HEK293 (cell line): ENCODE data around the gene STON2.

Source experiments
- CTCF ChIA-PET: fragments of 350-600 bp; formaldehyde crosslinking; extraction: SDS; loops from one replicate; lab custom pipeline; 2021; ENCODE audit warnings: antibody characterized with exemption; lab: Yijun Ruan, JAX
- POLR2A ChIA-PET: fragments of 300-600 bp; formaldehyde crosslinking; extraction: SDS; loops from one replicate; lab custom pipeline; 2020; ENCODE audit warnings: antibody characterized with exemption, inconsistent platforms; lab: Yijun Ruan, JAX
- H3K27ac ChIP-seq: fragments of 200-500 bp; sonication (Bioruptor generic); 2 replicates; pipeline ENCODE4 v1.5.1; 2014; ENCODE audit warnings: low read depth, low read length, control low read depth, inconsistent platforms; ENCODE audit errors: extremely low read depth
- H3K36me3 ChIP-seq, 2 experiments: fragments of 200-500 bp in 1 of 2; sonication (Bioruptor generic) in 1 of 2; 1 replicate in 1 of 2; 2 replicates in 1 of 2; pipeline ENCODE4 v1.5.1; 2014 to 2017; ENCODE audit warnings: inconsistent platforms in 2 of 2, low read length in 2 of 2; ENCODE audit not compliant: control insufficient read depth in 2 of 2, insufficient read depth in 1 of 2
- H3K4me1 ChIP-seq: fragments of 200-500 bp; sonication (Bioruptor generic); 2 replicates; pipeline ENCODE4 v1.5.1; 2014; ENCODE audit warnings: mild to moderate bottlenecking, low read length, inconsistent platforms; ENCODE audit not compliant: control insufficient read depth, insufficient read depth
- H3K4me3 ChIP-seq: 2 replicates; pipeline ENCODE4 v1.5.1; 2011; ENCODE audit warnings: low read depth, mild to moderate bottlenecking, control low read depth, low read length, moderate library complexity
- H3K9me3 ChIP-seq: fragments of 200-500 bp; sonication (Bioruptor generic); 2 replicates; pipeline ENCODE4 v1.5.1; 2014; ENCODE audit warnings: low read depth, low read length, inconsistent platforms; ENCODE audit not compliant: control insufficient read depth, insufficient read depth
- EGR2 ChIP-seq: fragments of 450-650 bp; formaldehyde crosslinking; IDR thresholded peaks from 2 replicates; pipeline ENCODE4 v1.5.1; 2016; ENCODE audit warnings: low read depth, missing biosample characterization, missing genetic modification characterization
- KLF16 ChIP-seq: fragments of 450-650 bp; formaldehyde crosslinking; IDR thresholded peaks from 2 replicates; pipeline ENCODE4 v1.5.1; 2017; ENCODE audit warnings: missing biosample characterization, missing genetic modification characterization
- MZF1 ChIP-seq: fragments of 450-650 bp; formaldehyde crosslinking; IDR thresholded peaks from 2 replicates; pipeline ENCODE4 v1.5.1; 2017; ENCODE audit warnings: missing biosample characterization, missing genetic modification characterization, borderline replicate concordance
- PRDM2 ChIP-seq: fragments of 450-650 bp; formaldehyde crosslinking; IDR thresholded peaks from 2 replicates; pipeline ENCODE4 v1.5.1; 2016; ENCODE audit warnings: missing biosample characterization, missing genetic modification characterization, borderline replicate concordance
- SP3 ChIP-seq: fragments of 450-650 bp; formaldehyde crosslinking; IDR thresholded peaks from 2 replicates; pipeline ENCODE4 v1.5.1; 2016; ENCODE audit warnings: missing biosample characterization, missing genetic modification characterization
- ZFHX2 ChIP-seq: fragments of 450-650 bp; formaldehyde crosslinking; conservative IDR thresholded peaks from 2 replicates; pipeline ENCODE4 v1.5.1; 2016; ENCODE audit warnings: missing biosample characterization, missing genetic modification characterization
- ZFP41 ChIP-seq: fragments of 450-650 bp; formaldehyde crosslinking; IDR thresholded peaks from 2 replicates; pipeline ENCODE4 v1.5.1; 2016; ENCODE audit warnings: missing biosample characterization, missing genetic modification characterization, borderline replicate concordance
- ZNF19 ChIP-seq: fragments of 450-650 bp; formaldehyde crosslinking; IDR thresholded peaks from 2 replicates; pipeline ENCODE4; 2016; ENCODE audit warnings: missing biosample characterization, missing genetic modification characterization, low read depth
- ZNF26 ChIP-seq: fragments of 450-650 bp; formaldehyde crosslinking; IDR thresholded peaks from 2 replicates; pipeline ENCODE4 v1.5.1; 2016; ENCODE audit warnings: missing biosample characterization, missing genetic modification characterization
- ZNF302 ChIP-seq: fragments of 450-650 bp; formaldehyde crosslinking; IDR thresholded peaks from 2 replicates; pipeline ENCODE4 v1.5.1; 2016; ENCODE audit warnings: missing biosample characterization, missing genetic modification characterization, low read depth
- ZNF362 ChIP-seq: fragments of 450-650 bp; formaldehyde crosslinking; IDR thresholded peaks from 2 replicates; pipeline ENCODE4 v1.5.1; 2016; ENCODE audit warnings: missing biosample characterization, missing genetic modification characterization
- ZNF518A ChIP-seq: fragments of 450-650 bp; formaldehyde crosslinking; conservative IDR thresholded peaks from 2 replicates; pipeline ENCODE4 v1.5.1; 2016; ENCODE audit warnings: low read depth, missing biosample characterization, missing genetic modification characterization
- ZNF580 ChIP-seq: fragments of 450-650 bp; formaldehyde crosslinking; IDR thresholded peaks from 2 replicates; pipeline ENCODE4 v1.5.1; 2016; ENCODE audit warnings: missing biosample characterization, missing genetic modification characterization
- ZNF610 ChIP-seq: fragments of 450-650 bp; formaldehyde crosslinking; IDR thresholded peaks from 2 replicates; pipeline ENCODE4 v1.5.1; 2016; ENCODE audit warnings: missing biosample characterization, missing genetic modification characterization, borderline replicate concordance
- ZNF621 ChIP-seq: fragments of 450-650 bp; formaldehyde crosslinking; IDR thresholded peaks from 2 replicates; pipeline ENCODE4 v1.5.1; 2017; ENCODE audit warnings: missing biosample characterization, missing genetic modification characterization
- ZNF707 ChIP-seq: fragments of 450-650 bp; formaldehyde crosslinking; IDR thresholded peaks from 2 replicates; pipeline ENCODE4 v1.5.1; 2016; ENCODE audit warnings: missing biosample characterization, missing genetic modification characterization
- ZSCAN23 ChIP-seq: fragments of 450-650 bp; formaldehyde crosslinking; IDR thresholded peaks from 2 replicates; pipeline ENCODE4 v1.5.1; 2016; ENCODE audit warnings: missing biosample characterization, missing genetic modification characterization

The STON2 gene

GRCh38 chr14:81416981-81417380, 16.9 kb upstream of the STON2 start:
- ChIA-PET POLR2A (no interaction called here), CTCF (no interaction called here)
- Histone ChIP-seq H3K4me1 (no peaks in the 10 kb centered on the region), H3K9me3 (no peaks in the 10 kb centered on the region), H3K27ac (no peak overlapping the region), H3K36me3 (no peaks in the 10 kb centered on the region), H3K4me3 (no peak overlapping the region)
- TF ChIP-seq EGR2 (tag by site-specific recombination): peak; percentile 41; the same call in 1 of the 2 replicates
- TF ChIP-seq ZFHX2 (tag by site-specific recombination): peak; percentile 43; the same call in 1 of the 2 replicates
- TF ChIP-seq ZNF610 (tag by site-specific recombination): no peak

- Histone ChIP-seq H3K9me3 (no peaks in the 10 kb centered on the region), H3K4me1 (no peaks in the 10 kb centered on the region), H3K27ac (no peak overlapping the region), H3K4me3 (no peak overlapping the region), H3K36me3 (no peaks in the 10 kb centered on the region)
- CTCF ChIA-PET: no interaction called here
- POLR2A ChIA-PET: interaction anchor here (0.7 kb wide), 1 partner anchor 910 kb away, joined by 5 read pairs; no protein-coding TSS in a partner anchor
- TF ChIP-seq ZNF19 (tag by site-specific recombination) (no peak), MZF1 (no peak), ZFP41 (tag by site-specific recombination) (no peak), ZNF302 (tag by site-specific recombination) (no peak), ZNF580 (tag by site-specific recombination) (no peak), ZNF362 (tag by site-specific recombination) (no peak), PRDM2 (tag by site-specific recombination) (no peak), SP3 (tag by site-specific recombination) (no peak), ZNF518A (tag by site-specific recombination) (no peak), ZNF610 (tag by site-specific recombination) (no peak), ZNF26 (no peak), ZNF621 (tag by site-specific recombination) (no peak), ZNF707 (tag by site-specific recombination) (no peak), ZSCAN23 (tag by site-specific recombination) (no peak), KLF16 (tag by site-specific recombination) (no peak)
Observed at GRCh38 chr14:81416194-81416952, 16.2 kb upstream of the STON2 start.
